ENCODE measurements around the gene TMEM272.

GRCh38 chr13:51784097-51784496 lies 60.9 kb downstream of the TMEM272 start:
- no peak for TF ChIP-seq POLR2AphosphoS5 (IDR thresholded peaks at IDR 0.05)
- no peak for TF ChIP-seq CTCF (IDR thresholded peaks at IDR 0.05)

Measured in transverse colon (tissue), 4 donors.